NCI-H1417 (cell line): Measurements from ENCODE around the gene HYAL3.
"Not testable (repeated sequence)": the region's sequence is repeated elsewhere in the genome, so short reads cannot be mapped to it uniquely, and the experiment has no call there.

Source experiments
- DNase-seq, 3 experiments: peaks; one replicate each; lab custom pipeline; 2025; lab: John Stamatoyannopoulos, UW

The HYAL3 gene

GRCh38 chr3:50289130-50289529 is 10.1 kb downstream of the HYAL3 start:
- no peak for DNase-seq

DNA sequence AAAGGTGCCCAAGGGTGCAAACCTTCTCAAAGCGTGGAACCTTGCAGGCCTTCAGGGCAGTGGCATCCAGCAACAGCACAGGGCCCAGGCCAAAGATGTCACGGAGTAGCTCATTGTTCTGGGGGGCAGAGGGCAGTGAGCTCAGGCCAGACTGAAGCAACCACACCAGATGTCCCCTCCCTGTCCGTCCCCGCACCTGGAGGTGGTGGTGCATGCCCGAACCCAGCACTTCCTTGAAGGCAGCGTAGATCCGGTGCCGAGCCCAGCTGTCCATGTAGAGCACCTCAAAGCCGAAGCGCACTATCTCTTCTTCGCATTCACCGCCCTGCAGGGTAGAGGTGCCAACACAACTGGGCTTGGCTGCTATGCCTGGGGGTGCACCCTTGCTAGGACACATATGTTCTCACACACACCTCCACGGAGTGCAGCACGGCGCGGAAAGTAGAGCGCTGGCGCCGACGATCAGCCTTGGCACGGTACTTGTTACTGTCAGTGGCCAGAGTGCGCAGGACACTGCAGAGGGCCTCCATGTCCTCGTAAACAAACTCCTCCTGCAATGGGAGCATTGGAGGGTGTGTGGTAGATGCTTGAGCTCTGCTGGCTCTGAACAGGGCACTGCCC is 10.7 kb downstream of the HYAL3 start:
- no peak for DNase-seq

- no peak for DNase-seq
These were observed 11.9 kb downstream of the HYAL3 start for GRCh38 chr3:50287262-50287661.

DNA sequence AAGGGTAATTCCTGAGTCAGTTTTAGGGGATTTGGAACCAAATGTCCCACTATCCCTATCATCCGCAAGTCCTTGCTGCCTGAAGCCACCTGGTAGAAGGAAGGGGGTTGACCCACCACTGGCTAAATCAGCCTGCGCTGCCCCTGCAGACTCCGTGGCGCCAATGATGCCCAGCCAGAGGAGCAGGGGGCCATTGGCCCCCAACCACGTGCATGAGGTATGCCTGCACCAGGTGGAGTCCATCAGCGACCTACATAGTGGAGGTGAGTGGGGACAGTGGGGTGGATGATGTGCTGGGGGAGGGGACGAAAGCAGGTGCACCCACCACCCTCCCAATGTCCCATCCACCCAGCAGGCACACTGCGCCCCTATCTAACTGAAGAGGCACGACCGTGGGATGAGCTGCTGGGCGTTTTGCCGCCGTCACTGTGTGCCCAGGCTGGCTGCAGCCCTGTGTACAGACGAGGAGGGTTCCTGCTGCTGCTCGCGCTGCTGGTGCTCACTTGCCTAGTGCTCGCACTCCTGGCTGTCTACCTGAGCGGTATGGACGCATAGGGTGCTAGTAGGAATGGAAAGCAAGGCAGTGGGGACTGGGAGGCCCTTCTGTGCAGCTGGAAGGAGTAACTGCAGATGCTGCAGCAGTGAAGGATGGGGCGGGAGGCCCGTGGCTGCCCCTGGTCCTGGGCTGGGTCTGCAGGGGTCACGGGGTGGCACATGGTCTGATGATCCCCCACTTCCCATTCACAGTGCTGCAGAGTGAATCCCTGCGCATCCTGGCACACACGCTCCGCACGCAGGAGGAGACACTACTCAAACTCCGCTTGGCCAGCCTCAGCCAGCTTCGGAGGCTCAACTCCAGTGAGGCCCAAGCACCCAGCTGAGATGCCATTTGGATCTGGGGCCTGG is 12.6 kb downstream of the HYAL3 start:
- DNase-seq = no peak

DNA sequence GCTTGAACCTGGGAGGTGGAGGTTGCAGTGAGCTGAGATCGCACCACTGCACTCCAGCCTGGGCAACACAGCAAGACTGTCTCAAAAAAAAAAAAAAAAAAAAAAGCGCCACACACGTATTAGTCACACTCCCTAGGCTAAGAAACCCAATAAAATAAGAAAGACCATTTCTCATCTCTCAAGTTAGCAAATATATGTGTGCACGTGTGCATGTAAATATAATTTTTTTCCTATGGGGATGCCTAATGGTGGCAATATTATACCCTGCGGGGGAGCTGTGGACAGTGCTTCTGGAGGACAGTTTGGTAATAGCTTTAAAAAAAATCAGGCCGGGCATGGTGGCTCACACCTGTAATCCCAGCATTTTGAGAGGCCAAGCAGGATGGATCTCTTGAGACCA is 15.1 kb downstream of the HYAL3 start:
- not testable (repeated sequence) for DNase-seq

- no peak for DNase-seq
These were observed 19.8 kb downstream of the HYAL3 start for GRCh38 chr3:50279255-50280016.

- no peak for DNase-seq
These were observed 20.4 kb downstream of the HYAL3 start, which contains the start of gene LSMEM2 for GRCh38 chr3:50278880-50279224. LSMEM2 (plus strand) TSS chr3:50279087; CDS start chr3:50279114, 27 bp downstream.

- DNase-seq = no peak
These were observed 20.9 kb downstream of the HYAL3 start for GRCh38 chr3:50278123-50278879.

DNA sequence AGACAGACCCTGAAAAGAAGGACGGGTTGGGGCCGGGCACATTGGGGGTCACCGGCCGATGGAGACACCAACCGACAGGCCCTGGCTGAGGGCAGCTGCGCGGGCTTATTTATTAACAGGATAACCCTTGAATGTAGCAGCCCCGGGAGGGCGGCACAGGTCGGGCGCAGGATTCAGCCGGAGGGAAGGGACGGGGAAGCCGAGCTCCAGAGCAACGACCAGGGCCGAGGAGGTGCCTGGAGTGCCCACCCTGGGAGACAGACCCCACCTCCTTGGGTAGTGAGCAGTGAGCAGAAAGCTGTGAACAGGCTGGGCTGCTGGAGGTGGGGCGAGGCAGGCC is 22.5 kb downstream of the HYAL3 start:
- no peak for DNase-seq

DNA sequence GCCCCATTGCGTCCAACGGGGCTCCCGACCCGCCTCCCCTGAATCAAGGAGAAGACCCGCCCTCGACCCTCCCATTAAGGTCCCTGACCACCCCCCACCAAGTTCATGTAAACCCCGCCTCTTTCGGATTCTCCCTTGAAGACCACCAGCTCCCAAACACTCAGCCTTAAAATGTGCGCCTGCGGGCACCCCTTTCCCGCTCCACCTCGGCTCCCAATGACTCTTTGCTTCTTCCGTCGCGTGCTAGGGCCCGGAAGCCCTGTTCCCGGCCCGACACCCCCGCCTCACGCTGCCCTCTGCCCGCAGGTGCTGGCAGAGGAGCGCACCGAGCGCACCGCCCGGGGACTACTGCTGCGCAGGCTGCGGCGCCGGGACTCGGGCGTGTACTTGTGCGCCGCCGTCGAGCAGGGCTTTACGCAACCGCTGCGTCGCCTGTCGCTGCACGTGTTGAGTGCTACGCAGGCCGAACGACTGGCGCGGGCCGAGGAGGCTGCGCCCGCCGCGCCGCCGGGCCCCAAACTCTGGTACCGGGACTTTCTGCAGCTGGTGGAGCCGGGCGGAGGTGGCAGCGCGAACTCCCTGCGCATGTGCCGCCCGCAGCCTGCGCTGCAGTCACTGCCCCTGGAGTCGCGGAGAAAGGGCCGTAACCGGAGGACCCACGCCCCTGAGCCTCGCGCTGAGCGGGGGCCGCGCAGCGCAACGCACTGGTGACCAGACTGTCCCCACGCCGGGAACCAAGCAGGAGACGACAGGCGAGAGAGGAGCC is 23.0 kb downstream of the HYAL3 start:
- DNase-seq = no peak

- DNase-seq = no peak
These were observed 23.8 kb downstream of the HYAL3 start for GRCh38 chr3:50275141-50275995.

DNA sequence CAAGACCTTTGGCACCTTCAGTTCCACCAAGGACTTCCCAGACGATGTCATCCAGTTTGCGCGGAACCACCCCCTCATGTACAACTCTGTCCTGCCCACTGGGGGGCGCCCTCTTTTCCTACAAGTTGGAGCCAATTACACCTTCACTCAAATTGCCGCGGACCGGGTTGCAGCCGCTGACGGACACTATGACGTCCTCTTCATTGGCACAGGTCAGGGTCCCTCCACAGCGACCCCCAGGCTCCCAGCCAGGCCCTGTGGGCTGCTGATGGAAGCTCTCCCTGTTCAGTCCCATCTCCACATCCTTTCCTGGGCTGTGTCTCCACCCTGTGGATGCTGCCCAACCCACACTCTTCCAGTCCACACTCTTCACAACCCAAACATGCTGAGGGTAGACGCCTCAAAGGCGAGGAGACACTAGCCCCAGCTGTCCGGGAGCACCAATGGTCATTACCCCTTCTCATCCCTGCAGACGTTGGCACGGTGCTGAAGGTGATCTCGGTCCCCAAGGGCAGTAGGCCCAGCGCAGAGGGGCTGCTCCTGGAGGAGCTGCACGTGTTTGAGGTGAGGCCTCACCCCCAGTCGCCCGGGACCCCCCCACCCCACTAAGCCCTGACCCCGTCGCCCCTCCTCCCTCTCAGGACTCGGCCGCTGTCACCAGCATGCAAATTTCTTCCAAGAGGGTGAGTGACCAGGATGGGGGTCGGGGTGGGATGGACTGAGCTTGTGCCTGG is 24.7 kb downstream of the HYAL3 start:
- peak in 2 of 3 experiments; percentile 11 to 46 for DNase-seq

- no peak for DNase-seq
These were observed 25.5 kb downstream of the HYAL3 start for GRCh38 chr3:50273689-50274065.

DNA sequence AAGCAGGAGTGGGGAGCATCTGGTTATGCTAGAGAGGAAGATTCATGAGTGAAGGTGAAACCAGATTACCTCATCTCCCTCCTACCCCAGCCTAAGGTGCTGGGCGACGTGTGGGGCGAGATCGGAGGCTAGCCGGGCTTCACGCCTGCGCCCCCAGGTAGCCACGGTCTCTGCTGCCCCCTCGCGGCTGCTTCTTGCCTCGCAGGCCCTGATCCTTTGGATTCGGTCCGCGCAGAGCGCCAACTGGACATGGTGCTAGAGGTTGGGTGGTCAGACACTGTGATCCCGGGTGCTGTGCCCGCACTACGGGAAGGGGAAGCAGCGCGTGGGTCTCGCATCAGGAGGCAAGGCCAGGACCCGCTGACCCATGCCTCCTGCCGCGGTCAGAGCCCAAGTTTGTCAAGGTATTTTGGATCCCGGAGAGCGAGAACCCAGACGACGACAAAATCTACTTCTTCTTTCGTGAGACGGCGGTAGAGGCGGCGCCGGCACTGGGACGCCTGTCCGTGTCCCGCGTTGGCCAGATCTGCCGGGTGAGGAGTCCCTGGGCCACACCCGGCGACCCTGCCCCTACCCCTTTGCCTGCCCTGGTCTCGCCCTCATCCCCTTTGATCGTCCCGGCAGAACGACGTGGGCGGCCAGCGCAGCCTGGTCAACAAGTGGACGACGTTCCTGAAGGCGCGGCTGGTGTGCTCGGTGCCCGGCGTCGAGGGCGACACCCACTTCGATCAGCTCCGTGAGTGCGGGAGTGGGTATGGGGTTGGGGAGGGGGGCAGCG is 26.1 kb downstream of the HYAL3 start:
- DNase-seq = peak; percentile 62 to 81 (median 68)

DNA sequence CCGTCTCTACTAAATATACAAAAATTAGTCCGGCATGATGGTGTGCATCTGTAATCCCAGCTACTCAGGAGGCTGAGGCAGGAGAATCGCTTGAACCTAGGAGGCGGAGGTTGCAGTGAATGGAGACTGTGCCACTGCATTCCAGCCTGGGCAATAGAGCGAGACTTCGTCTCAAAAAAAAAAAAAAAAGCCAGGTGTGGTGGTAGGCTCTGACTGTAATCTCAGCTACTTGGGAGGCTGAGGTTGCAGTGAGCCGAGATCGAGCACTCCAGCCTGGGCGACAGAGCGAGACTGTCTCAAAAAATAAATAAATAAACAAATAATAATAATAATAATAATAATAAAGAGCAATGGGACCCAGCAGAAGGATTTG is 26.7 kb downstream of the HYAL3 start:
- not testable (repeated sequence) for DNase-seq

- DNase-seq = no peak
These were observed 27.8 kb downstream of the HYAL3 start for GRCh38 chr3:50271314-50271936.

- no peak for DNase-seq
These were observed 28.6 kb downstream of the HYAL3 start for GRCh38 chr3:50270422-50271224.

GRCh38 chr3:50269977-50270413 is 29.2 kb downstream of the HYAL3 start:
- no peak for DNase-seq
